ENCODE data around the gene FAM3D.
"Not testable (repeated sequence)": the region's sequence is repeated elsewhere in the genome, so short reads cannot be mapped to it uniquely, and the experiment has no call there.

- TF ChIP-seq YY1 (IDR thresholded peaks at IDR 0.05); CTCF (IDR thresholded peaks at IDR 0.05; ENCODE audit: low read depth, low read length, missing input control); TAF1 (conservative IDR thresholded peaks at IDR 0.05); MAX (IDR thresholded peaks at IDR 0.05); EGR1 (IDR thresholded peaks at IDR 0.05; ENCODE audit: low read depth in 2 of 2); GABPA (IDR thresholded peaks at IDR 0.05 in 1 of 2, conservative IDR thresholded peaks at IDR 0.05 in 1 of 2); JUND (IDR thresholded peaks at IDR 0.05); FOXA1 (IDR thresholded peaks at IDR 0.05); RAD21 (IDR thresholded peaks at IDR 0.05); NR2F2 (IDR thresholded peaks at IDR 0.05); RXRA (IDR thresholded peaks at IDR 0.05); REST (IDR thresholded peaks at IDR 0.05): not testable (repeated sequence)
Measured at GRCh38 chr3:58704304-58704703, 37.7 kb upstream of the FAM3D start.
